Stimulated activated CD8-positive, alpha-beta memory T cell treated with anti-CD3 and anti-CD28 coated beads, Interleukin-12 subunit alpha, Interleukin-12 subunit beta, amount 100 ng/mL, for 1 hour (primary cell): ENCODE data around the gene KCNN1.
"Not testable (repeated sequence)": the region's sequence is repeated elsewhere in the genome, so short reads cannot be mapped to it uniquely, and the experiment has no call there.

ENCODE experiments used
- DNase-seq: peaks from one replicate; pipeline ENCODE4 v3.0.0-alpha.2; 2020; ENCODE audit warnings: low read depth

Gene KCNN1

GRCh38 chr19:17966550-17967256, at the start of gene KCNN1:
KCNN1 (plus strand) TSS chr19:17967107; CDS start chr19:17973889, 6,782 bp downstream.
- DNase-seq = no peak

GRCh38 chr19:17918151-17918550, 48.8 kb upstream of the KCNN1 start:
- not testable (repeated sequence) for DNase-seq

GRCh38 chr19:17919122-17919521, 47.8 kb upstream of the KCNN1 start:
- not testable (repeated sequence) for DNase-seq

GRCh38 chr19:17920527-17920926, 46.4 kb upstream of the KCNN1 start:
- DNase-seq = no peak

- no peak for DNase-seq
These were observed 44.8 kb upstream of the KCNN1 start for GRCh38 chr19:17922138-17922537.

- DNase-seq = no peak
These were observed 40.9 kb upstream of the KCNN1 start for GRCh38 chr19:17926044-17926443.

GRCh38 chr19:17929056-17929455, 37.9 kb upstream of the KCNN1 start:
- no peak for DNase-seq

GRCh38 chr19:17931532-17932191, 35.2 kb upstream of the KCNN1 start:
- DNase-seq = no peak

GRCh38 chr19:17932485-17933338, 34.2 kb upstream of the KCNN1 start, which contains the start of gene CCDC124:
CCDC124 (plus strand) TSS chr19:17933015; CDS start chr19:17936421, 3,406 bp downstream.
- DNase-seq = peak; percentile 85

- DNase-seq = no peak
These were observed 33.3 kb upstream of the KCNN1 start for GRCh38 chr19:17933414-17934129.

- DNase-seq = no peak
These were observed 30.5 kb upstream of the KCNN1 start for GRCh38 chr19:17936379-17936778.

- DNase-seq = no peak
These were observed 29.5 kb upstream of the KCNN1 start for GRCh38 chr19:17937371-17937900.

GRCh38 chr19:17938092-17938845, 28.6 kb upstream of the KCNN1 start:
- peak; percentile 74 for DNase-seq

GRCh38 chr19:17942181-17942580, 24.7 kb upstream of the KCNN1 start:
- DNase-seq = no peak

- DNase-seq = no peak
These were observed 24.2 kb upstream of the KCNN1 start for GRCh38 chr19:17942582-17943273.

- DNase-seq = no peak
These were observed 23.4 kb upstream of the KCNN1 start for GRCh38 chr19:17943274-17944221.

- no peak for DNase-seq
These were observed 22.6 kb upstream of the KCNN1 start for GRCh38 chr19:17944301-17944700.

GRCh38 chr19:17946965-17947784, 19.7 kb upstream of the KCNN1 start:
- DNase-seq = no peak
